Globus pallidus (tissue), 1 donor: Measurements from ENCODE around the gene ADK.

Experiments used
- DNase-seq: peaks from one replicate; pipeline ENCODE4 v3.0.0-alpha.2; 2015; ENCODE audit warnings: low spot score

ADK gene

DNA sequence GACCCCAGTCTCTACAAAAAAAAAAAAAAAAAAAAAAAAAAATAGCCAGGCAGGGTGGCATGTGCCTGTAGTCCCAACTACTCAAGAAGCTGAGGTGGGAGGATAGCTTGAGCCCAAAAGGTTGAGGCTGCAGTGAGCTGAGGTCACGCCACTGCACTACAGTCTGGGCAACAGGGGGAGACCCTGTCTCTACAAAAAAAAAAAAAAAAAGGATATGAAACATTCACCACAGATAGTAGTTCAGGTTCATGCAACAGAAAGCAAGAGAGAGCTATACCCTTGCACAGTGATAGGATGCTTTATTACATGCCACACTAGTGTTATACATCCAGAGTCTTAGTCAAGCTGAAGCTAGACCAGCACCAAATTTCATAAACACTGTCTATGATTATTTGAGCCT, 526.9 kb downstream of the ADK start:
- DNase-seq = no peak

DNA sequence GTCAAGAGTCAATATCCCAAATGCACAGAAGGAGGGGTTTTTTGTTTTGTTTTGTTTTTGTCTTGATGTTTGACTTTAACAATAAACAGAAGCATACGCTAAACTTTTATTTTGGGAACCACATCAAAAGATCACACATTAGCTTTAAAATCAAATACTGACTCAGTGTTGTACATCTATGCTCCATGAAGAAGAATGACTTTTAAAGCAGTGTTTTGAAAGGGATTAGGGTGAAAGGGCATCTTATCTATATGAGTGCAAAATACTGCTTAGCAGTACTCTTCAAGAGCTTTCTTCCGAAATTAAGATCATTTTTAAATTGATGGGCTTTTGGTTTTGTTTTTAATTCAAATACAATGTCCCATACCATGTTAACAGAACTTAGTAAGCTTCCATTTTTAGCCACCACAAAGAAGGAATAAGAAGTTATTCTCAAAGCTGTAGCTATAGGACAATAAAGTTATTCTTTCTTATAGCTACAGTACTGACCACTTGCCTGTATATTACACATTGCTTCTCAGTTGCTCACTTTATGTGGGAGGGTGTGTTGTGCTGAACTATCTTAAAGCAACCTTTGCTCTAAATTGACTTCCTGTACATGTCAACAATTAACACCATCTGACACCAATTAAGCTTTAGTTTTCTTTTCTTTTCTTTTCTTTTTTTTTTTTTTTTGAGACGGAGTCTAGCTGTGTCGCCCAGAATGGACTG, 531.1 kb downstream of the ADK start:
- no peak for DNase-seq

DNA sequence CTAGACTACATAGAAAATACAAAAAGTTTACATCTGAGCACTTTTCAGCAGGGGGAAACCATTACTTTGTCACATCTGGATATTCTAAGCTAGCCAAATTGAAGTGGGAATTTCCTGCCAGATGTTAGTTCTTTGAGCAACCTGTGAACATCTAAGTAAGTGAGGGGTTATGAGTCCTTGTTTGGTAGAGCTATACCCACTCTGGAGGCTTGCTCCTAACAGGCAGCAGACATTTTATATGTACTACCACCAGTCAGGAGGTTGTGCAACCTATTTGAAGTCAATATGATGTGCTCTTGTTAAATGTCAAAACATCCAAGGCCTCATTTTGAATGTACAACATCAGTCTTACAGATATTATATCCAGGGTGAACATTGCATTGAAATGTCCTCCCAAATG, 532.0 kb downstream of the ADK start:
- DNase-seq = no peak

DNA sequence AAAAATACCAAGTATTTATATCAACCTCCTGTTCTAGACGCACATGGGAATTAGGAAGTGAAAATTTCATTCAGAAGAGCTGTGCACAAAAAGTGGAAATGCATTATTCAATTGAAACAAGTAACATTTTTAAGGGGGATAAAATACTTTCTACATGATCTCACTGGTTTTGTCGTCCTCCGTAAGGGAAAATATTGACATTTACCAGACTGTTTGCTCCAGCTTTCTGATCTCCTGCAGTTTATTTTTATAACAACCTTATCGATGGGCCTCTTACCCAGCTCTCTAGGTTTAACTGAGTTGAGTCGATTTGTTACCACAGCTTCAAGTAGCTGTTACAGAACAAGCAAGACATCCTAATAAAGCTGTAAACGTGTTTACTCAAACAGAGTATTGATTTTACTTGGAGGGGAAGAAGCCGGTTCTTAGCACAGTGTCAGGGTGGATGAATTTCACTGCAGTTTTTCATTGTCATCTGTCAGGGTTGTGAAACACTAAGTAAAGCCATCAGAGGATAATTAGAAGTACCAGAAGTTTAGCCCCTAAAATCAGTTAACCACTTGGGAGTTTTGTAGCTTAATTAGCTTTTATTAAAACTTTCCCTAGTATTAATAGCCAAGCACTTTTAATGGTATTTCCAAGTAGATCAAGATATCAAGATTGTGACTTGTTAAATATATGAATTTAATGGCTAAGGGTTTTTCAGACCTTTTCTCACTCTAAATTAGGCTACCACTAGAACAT, 532.8 kb downstream of the ADK start:
- DNase-seq = no peak

DNA sequence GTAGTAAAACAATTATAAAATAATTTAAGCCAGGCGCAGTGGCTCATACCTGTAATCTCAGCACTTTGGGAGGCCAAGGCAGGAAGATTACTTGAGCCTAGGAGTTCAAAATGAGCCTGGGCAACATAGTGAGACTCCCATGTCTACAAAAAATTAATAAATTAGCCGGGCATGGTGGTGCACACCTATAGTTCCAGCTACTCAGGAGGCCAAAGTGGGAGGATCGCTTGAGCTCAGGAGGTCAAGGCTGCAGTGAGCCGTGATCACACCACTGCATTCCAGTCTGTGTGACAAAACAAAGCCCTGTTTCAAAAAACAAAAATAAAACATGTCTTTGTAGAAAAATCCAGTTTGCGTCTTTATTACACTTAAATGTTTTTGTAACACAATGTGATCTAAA, 533.4 kb downstream of the ADK start:
- DNase-seq = no peak

DNA sequence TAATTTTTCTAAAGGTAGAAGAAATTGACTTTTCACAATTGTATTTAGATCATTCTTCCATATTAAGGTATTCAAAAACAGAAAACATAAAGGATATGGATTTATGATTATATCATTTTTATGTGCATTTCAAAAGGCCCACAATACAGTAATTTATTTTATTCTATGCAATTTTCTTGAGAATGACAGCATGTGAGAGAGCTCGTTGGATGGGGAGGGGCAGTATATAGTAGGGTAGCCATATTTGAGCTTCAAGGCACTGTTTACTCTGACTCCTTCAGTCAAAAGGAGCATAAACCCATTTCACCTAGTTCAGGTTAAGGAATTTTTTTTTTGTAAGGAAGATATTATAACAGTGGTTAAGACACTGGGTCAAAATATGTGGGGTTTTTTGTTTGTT, 534.5 kb downstream of the ADK start:
- no peak for DNase-seq

DNA sequence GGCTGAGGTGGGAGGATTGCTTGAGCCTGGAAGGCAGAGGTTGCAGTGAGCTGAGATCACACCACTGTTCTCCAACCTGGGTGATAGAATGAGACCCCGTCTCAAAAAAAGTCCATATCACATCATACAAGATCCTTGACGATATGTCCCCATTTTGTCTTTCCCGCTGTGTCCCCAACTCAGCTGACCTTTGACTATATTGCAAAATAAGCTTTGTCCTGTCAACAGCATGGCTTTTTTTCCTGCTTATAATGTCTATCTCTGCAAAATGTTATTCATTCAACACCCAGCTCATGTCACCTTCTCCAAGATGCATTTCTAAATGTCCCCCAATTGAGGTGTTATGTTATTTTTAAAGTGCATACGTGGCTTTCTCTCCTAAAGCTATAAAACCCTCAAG, 539.4 kb downstream of the ADK start:
- DNase-seq = no peak

DNA sequence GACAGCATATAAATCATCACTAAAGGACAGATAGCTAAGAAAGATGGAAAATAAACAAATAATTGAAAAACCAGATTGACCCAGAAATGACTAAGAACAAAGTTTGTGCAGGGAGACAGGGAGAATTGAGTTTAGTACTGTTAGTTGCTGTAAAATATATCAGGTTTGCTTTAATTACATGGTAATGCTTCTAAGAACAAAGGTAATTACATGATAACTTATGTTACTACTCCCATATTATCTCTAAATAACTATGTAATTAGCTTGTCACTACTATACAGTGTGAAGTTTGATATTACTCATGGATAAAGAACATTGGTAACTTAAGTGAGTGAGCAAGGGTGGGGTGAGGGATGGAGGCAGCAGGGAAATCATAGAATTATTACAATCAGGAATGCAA, 540.1 kb downstream of the ADK start:
- no peak for DNase-seq

DNA sequence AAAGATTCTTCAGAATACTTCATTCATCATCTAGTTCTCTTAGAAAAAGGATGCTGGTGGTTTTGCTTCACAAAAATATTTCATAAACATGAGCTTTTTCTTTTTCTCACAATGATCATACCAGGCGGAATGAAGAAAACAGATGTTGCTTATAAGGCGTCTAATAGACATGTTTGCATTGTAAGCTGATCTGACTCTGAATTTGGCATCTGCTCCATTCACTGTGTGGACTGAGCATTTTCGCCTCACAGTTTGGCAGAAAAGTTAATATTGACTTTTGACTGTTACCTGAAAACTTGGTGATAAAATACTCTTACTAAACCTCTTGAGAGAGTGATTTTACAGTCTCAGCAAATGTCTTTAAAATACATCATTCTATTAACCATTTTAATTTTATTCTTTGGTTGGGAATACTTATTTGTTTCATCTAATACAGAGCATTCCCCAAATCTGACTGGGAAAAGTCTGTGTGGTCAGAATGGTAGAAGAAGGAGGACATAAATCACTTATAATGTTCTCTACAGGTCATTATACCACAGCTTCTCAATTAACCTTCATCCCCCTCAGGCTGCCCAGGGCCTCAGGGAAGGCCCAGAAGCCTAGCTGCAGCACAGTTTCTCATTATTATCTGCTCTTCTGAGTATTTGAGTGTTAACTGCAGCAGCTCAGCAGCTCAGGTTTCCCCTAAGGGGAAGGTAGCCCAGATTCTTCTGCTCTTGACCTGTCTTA, 553.8 kb downstream of the ADK start:
- no peak for DNase-seq

DNA sequence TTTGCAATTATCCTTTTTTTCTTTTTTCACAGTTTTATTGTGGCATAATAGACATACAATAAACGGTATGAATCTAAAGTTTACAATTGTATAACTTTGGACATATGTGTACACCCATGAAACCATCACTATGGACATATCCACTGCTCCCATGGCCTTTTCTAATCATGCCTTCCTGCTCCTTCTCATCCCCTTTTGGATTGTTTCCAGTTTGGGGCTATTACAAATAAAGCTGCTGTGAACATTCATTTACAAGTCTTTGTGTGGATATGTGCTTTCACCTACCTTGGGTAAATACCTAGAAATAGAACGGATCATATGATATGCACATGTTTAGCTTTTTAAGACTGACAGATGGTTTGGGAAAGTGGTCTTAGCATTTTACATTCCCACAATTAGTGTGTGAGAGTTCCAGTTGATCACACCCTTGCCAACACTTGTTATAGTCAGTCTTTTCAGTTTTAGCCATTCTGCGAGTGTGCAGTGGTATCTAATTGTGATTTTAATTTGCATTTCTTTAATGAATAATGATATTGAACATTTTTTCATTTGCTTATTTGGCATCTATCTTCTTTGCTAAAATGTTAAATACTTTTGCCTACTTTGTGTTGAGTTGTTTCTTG, 554.4 kb downstream of the ADK start:
- no peak for DNase-seq

DNA sequence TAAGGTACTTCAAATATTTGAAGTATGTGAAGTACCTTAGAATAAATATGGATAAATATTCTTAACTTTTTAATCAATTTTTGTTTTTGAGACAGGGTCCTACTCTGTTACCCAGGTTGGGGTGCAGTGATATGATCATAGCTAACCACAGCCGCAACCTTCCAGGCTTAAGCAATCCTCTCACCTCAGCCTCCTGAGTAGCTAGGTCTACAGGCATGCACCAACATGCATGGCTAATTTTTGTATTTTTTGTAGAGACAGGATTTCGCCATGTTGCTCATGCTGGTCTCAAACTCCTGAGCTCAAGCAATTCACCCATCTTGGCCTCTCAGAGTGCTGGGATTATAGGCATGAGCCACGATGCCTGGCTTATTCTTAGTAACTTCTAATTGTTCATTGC, 555.9 kb downstream of the ADK start:
- no peak for DNase-seq

DNA sequence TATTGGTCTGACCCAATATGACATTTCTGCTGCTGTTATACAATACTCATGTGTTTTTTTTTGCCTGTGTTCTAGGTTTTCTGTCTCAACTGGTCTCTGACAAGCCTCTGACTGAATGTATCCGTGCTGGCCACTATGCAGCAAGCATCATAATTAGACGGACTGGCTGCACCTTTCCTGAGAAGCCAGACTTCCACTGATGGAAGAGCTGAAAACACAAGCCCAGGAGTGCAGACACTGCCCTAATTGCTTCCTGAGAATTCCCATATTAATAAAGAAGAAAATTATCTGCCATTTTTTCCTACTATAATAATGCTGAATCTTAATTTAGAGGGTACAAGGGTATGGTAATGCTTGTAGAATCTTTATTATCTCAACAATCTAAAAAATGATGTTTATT, 557.2 kb downstream of the ADK start:
- DNase-seq = no peak

DNA sequence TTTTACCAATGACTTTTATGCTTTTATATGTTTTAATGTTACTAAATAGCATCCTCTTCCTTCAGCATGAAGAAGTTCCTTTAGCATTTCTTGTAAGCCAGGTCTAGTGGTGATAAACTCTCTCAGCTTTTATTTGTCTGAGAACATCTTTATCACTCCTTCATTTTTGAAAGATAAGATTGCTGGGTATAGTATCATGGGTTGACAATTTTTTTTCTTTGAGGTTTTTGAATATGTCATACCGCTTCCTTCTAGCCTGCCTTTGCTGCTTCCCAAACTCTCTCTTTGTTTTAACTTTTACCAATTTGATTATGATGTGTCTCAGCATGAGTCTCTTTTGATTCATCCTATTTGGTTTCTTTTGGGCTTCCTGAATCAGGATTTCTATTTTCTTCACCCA, 567.2 kb downstream of the ADK start:
- DNase-seq = no peak

DNA sequence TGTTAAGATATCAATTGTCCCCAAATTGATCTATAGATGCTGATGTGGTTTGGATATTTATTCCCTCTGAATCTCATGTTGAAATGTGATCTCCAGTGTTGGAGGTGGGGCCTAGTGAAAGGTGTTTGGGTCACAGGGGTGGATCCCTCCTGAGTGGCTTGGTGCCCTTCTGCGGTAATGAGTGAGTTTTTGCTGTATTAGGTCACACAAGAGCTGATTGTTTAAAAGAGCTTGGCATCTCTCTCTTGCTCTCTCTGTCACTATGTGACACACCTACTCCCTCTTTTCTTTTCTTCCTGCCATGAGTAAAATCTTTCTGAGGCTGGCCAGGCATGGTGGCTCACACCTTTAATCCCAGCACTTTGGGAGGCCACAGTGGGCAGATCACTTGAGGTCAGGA, 577.2 kb downstream of the ADK start:
- no peak for DNase-seq

DNA sequence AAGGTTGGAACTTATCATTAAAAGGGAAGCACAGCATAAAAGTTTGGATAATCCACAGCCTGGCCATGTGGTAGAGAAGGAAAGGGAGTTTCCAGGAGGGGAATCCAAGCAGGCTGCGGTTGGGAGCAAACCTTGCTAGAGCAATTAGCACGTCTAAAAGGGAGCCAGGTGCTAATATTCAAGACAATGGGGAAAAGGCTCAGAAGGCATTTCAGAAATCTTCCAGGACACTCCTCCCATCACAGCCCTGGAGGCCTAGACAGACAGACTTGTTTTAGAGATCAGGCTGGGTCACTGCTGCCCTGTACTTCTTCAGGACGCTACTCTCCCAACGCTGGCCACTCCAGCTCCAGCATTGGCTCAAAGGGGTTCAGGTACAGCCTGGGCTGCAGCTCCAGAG, 579.2 kb downstream of the ADK start:
- no peak for DNase-seq

DNA sequence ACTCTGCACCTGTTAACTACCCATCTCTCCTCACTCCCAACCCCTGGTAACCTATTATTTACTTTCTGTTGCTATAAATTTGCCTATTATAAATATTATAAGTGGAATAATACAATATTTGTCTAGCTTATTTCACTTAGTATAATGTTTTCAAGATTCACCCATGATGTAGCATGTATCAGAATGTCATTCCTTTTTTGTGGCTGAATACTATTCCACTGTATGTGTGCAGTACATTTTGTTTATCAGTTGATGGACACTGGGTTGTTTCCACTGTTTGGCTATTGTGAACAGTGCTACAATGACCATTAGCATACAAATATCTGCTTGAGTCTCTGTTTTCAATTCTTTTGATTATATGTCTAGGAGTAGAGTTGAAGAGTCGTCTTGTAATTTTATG, 582.6 kb downstream of the ADK start:
- no peak for DNase-seq

DNA sequence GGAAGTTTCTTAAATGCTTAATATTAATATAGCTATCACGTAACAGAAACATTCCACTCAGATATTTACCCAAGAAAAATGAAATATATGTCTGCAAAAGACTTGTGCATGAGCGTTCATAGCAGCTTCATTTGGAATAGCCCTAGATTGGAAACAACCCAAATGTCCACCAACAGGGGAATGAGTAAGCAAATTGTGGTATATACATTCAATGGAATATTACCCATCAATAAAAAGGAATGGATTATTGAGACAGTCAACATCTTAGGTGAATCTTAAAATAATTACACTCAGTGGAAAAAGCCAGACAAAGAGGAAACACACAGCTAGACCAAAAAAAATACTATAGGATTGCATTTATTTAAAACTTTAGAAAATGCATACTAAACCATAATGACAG, 585.0 kb downstream of the ADK start:
- DNase-seq = no peak

DNA sequence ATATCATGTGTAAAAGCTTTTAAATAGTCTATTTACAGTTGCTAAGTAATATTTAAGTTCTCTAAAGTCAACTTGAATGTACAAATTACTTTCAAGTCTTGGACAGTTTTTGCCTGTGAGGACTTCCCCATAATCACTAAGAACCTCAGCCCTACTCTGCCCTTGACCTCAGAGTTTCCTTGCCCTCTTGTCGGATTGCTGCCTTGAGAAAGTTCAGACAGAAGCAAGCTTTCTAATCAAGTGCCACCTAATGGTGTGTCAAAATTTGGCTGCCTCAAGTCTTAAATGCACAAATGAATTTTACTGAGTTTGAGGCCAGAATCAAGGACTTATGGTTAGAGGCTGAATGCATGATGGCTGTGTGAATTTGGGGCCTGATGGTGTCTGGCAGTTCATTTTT, 587.0 kb downstream of the ADK start:
- DNase-seq = no peak

DNA sequence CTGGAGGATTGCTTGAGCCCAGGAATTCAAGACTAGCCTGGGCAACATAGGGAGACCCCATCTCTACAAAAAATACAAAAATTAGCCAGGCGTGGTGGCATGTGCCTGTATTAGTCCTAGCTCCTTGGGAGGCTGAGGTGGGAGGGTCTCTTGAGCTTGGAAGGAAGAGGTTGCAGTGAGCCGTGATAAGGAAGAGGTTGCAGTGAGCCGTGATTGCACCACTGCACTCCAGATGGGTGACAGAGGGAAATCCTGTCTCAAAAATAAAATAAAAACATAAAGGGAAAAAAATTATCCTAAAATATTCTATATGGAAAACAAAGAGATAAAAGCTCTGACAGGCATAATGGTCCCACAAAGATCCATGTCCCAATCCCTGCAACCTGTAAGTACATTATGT, 587.5 kb downstream of the ADK start:
- no peak for DNase-seq

DNA sequence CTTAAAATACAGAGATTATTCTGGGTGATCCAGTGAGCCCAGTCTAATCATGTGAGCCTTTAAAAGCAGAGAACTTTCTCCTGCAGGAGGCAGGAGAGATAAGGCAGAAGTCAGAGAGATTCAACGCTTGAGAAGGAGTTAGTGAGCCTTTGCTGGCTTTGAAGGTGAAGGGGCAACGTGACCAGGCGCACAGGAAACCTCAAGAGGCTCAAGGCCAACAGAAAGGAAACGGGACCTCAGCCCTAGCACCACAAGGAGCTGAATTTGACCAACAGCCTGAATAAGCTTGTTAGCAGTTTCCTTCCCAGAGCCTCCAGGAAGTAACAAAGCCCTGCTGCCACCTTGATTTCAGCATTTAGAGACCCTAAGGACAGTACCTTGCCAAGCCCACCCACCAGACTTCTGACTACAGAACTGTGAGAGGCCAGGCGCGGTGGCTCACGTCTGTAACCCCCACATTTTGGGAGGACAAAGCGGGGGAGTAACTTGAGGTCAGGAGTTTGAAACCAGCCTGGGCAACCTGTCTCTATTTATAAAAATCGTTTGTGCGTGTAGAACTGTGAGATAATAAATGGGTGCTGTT, 588.1 kb downstream of the ADK start:
- peak; percentile 7 for DNase-seq

DNA sequence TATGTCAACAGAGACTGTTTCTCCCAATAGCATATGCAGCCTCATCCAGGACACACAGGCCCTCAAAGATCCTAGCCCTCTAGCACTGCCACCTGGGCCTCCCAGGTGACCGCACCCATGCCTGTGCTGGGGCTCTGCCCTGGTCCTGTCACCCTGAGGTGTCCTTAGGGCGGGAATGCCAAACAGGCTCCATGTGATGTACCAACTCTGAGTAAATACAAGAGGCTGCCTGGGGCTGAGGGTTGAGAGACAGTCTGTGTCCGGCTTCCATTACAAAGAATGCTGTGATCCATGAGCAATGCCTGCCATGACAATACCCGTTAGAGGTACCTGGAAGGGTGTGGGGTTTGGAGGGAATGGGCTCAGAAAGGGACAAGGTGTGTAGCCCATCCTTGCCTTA, 592.4 kb downstream of the ADK start:
- DNase-seq = no peak

DNA sequence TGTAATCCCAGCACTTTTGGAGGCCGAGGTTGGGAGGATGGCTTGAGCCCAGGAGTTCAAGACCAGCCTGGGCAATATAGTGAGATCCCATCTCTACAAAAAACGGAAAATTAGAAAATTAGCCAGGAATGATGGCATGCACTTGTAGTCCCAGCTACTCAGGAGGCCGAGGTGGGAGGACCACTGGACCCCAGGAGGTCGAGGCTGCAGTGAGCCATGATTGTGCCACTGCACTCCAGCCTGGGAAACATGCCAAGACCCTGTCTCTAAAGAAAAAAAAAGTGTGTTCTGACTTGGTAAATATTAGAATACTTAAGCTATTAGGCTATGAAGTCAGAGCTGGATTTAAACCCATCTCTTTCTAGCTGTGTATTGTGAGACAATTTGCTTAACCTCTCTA, 594.4 kb downstream of the ADK start:
- DNase-seq = no peak

DNA sequence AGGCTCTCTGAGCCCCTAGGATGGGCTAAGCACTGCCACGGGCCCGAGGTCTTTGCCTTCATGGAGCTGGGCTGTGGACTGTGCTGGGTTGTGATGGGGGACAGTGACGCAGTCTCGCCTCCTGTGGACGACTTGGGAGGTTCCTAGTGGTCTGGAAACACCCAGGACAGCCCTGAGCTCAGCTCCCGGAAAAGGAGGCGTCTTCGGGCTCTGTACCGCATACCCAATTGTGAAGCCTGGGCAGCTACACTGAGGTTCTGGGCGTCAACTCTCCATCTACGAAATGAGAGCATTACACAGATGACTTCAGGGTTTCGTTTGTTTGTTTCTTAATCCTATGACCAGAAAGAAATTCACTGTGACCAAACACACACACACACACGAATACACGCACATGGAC, 595.8 kb downstream of the ADK start:
- DNase-seq = no peak
